OCI-LY1 (cell line): ENCODE data around the gene SCN5A.

ENCODE experiments used
- H2AFZ ChIP-seq: fragments of 200-600 bp; sonication (generic), shearing (Covaris generic); 2 replicates; pipeline ENCODE4 v1.6.0; 2014; ENCODE audit warnings: antibody characterized with exemption, mild to moderate bottlenecking, low read length
- H3F3A ChIP-seq: fragments of 200-600 bp; sonication (generic), shearing (Covaris generic); 2 replicates; pipeline ENCODE4 v1.6.0; 2014; ENCODE audit warnings: mild to moderate bottlenecking, antibody characterized with exemption, low read length, moderate library complexity; ENCODE audit not compliant: insufficient read depth
- H3K27ac ChIP-seq: fragments of 200-600 bp; sonication (generic); 2 replicates; pipeline ENCODE4 v1.5.1; 2014; ENCODE audit warnings: low read length, mixed run types, mild to moderate bottlenecking, low read depth; ENCODE audit not compliant: poor library complexity, severe bottlenecking
- H3K27me3 ChIP-seq: fragments of 200-600 bp; sonication (generic); 2 replicates; pipeline ENCODE4 v1.6.0; 2014; ENCODE audit warnings: antibody characterized with exemption, mild to moderate bottlenecking, low read length, moderate library complexity; ENCODE audit not compliant: insufficient read depth
- H3K36me3 ChIP-seq: fragments of 200-600 bp; sonication (generic); 2 replicates; pipeline ENCODE4 v1.6.1; 2014; ENCODE audit warnings: mild to moderate bottlenecking, antibody characterized with exemption, low read length, moderate library complexity, mixed read lengths; ENCODE audit not compliant: insufficient read depth
- H3K4me1 ChIP-seq: fragments of 200-600 bp; sonication (generic); 2 replicates; pipeline ENCODE4 v1.5.1; 2014; ENCODE audit warnings: mild to moderate bottlenecking, low read length, moderate library complexity; ENCODE audit not compliant: insufficient read depth, severe bottlenecking
- H3K4me2 ChIP-seq: fragments of 200-600 bp; sonication (generic), shearing (Covaris generic); 2 replicates; pipeline ENCODE4 v1.6.1; 2014; ENCODE audit warnings: low read length
- H3K4me3 ChIP-seq: fragments of 200-600 bp; sonication (generic); 2 replicates; pipeline ENCODE4 v1.5.1; 2014; ENCODE audit warnings: low read length, low read depth, mild to moderate bottlenecking, mixed read lengths; ENCODE audit not compliant: poor library complexity, severe bottlenecking
- H3K79me2 ChIP-seq: fragments of 200-600 bp; shearing (Covaris generic); 2 replicates; pipeline ENCODE4 v1.6.1; 2016; ENCODE audit warnings: mixed run types, low read length, mixed read lengths; ENCODE audit not compliant: insufficient read depth
- H3K9ac ChIP-seq: fragments of 200-600 bp; sonication (generic), shearing (Covaris generic); 2 replicates; pipeline ENCODE4 v1.6.1; 2014; ENCODE audit warnings: mild to moderate bottlenecking, low read length, mixed read lengths
- H3K9me2 ChIP-seq: fragments of 200-600 bp; sonication (generic), shearing (Covaris generic); 2 replicates; pipeline ENCODE4 v1.6.1; 2014; ENCODE audit warnings: low read depth, mild to moderate bottlenecking, low read length, mixed read lengths
- H3K9me3 ChIP-seq: fragments of 200-600 bp; shearing (Covaris generic); 2 replicates; pipeline ENCODE4 v1.6.1; 2014; ENCODE audit warnings: low read length, mixed read lengths
- H4K20me1 ChIP-seq: fragments of 200-600 bp; sonication (generic), shearing (Covaris generic); 2 replicates; pipeline ENCODE4 v1.6.0; 2016; ENCODE audit warnings: mild to moderate bottlenecking, low read length; ENCODE audit not compliant: insufficient read depth
- CTCF ChIP-seq: fragments of 200-600 bp; sonication (generic), shearing (Covaris generic); IDR thresholded peaks from 2 replicates; pipeline ENCODE4 v1.5.1; 2017; ENCODE audit warnings: mild to moderate bottlenecking, antibody characterized with exemption, low read length, moderate library complexity, mixed read lengths
- EZH2 ChIP-seq: fragments of 200-600 bp; sonication (generic), shearing (Covaris generic); IDR thresholded peaks from 2 replicates; pipeline ENCODE4 v1.8.0; 2017; ENCODE audit warnings: borderline replicate concordance, mixed run types, mild to moderate bottlenecking, antibody characterized with exemption, low read length, moderate library complexity, mixed read lengths

The SCN5A gene

DNA sequence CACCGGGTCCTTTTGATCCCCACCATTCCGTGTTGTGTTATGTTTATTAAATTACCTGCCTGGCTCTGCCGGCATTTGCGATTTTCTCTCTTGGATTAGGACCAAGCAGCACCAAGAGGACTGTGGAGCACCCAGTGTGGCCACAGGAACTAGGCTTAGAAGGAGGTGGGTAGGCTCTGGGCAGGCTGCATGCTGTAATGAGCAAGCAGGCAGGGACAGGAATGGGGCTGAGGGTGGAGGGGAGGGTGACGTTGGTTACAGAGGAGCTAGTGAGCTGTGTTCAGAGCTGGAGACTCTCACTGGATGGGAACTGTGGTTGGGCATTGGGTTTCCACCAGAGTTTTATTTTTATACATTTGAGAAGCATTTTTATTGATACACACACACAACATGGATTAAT, 7.9 kb upstream of the SCN5A start:
- Histone ChIP-seq H3K79me2 (no peaks in the 10 kb centered on the region), H2AFZ (no peak overlapping the region), H4K20me1 (no peaks in the 10 kb centered on the region), H3K27me3 (no peaks in the 10 kb centered on the region), H3K4me3 (no peak overlapping the region), H3F3A (no peaks in the 10 kb centered on the region), H3K4me2 (no peak overlapping the region), H3K27ac (no peak overlapping the region), H3K9me2 (no peaks in the 10 kb centered on the region), H3K9me3 (no peaks in the 10 kb centered on the region), H3K36me3 (no peaks in the 10 kb centered on the region), H3K4me1 (no peaks in the 10 kb centered on the region), H3K9ac (no peak overlapping the region)
- TF ChIP-seq EZH2 (no peak), CTCF (no peak)

GRCh38 chr3:38655708-38656300, 6.3 kb upstream of the SCN5A start:
- H3K4me1 ChIP-seq = no peaks in the 10 kb centered on the region
- no peak overlapping the region for H3K4me3 ChIP-seq
- no peaks in the 10 kb centered on the region for H3K27me3 ChIP-seq
- H3K79me2 ChIP-seq = no peaks in the 10 kb centered on the region
- no peak overlapping the region for H3K4me2 ChIP-seq
- no peak overlapping the region for H3K9ac ChIP-seq
- no peaks in the 10 kb centered on the region for H3F3A ChIP-seq
- no peaks in the 10 kb centered on the region for H3K9me3 ChIP-seq
- H3K9me2 ChIP-seq = no peaks in the 10 kb centered on the region
- no peaks in the 10 kb centered on the region for H4K20me1 ChIP-seq
- H2AFZ ChIP-seq = no peak overlapping the region
- no peaks in the 10 kb centered on the region for H3K36me3 ChIP-seq
- H3K27ac ChIP-seq = no peak overlapping the region
- TF ChIP-seq EZH2 (no peak), CTCF (peak; percentile 67)

DNA sequence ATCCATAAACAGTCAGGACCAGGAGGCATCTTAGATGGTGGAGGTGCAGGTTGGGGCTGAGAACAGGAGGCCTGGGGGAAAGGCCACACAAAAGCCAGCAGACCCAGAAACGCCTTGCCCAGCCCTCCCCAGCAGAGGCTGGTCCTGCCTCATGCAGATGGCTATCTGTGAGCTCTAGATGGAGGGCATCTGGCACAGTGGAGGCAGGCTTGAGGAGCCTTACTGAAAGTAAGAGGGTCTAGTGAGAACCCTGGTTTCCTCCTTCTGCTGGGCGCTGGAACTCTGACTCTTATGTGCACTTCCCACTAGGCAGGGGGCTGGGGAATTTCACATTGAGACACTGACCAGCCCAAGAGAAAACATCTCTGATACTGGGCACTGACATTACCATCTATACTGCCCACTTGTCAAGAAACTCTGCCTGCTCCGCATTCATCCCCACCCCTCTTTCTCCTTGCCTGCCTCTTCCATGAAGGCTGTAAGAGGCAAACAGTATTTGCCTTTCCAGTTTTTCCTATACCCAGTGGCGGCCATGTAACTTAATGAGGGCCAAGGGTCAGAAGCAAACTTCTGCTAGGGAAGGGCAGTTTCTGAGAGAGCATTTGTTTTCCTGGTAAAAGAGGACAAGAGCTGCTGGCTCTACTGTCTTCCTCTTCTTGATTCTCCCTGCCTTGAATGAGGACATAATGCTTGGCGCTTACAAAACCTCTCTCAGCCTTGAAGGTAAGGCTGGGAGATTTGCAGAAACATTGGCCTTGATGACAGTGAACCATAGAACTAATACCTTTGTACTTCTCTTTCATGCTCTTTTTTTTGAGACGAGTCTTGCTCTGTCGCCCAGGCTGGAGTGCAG, 4.4 kb upstream of the SCN5A start:
- H2AFZ ChIP-seq = no peak overlapping the region
- no peaks in the 10 kb centered on the region for H3K79me2 ChIP-seq
- H3K4me3 ChIP-seq = no peak overlapping the region
- H3K9me2 ChIP-seq = no peaks in the 10 kb centered on the region
- H3K27ac ChIP-seq = no peak overlapping the region
- H3K36me3 ChIP-seq = no peaks in the 10 kb centered on the region
- no peaks in the 10 kb centered on the region for H3K9me3 ChIP-seq
- TF ChIP-seq EZH2 (no peak), CTCF (no peak)
- no peaks in the 10 kb centered on the region for H3K27me3 ChIP-seq
- H3K4me1 ChIP-seq = peaks cover 8% of the 10 kb centered on the region
- no peak overlapping the region for H3K9ac ChIP-seq
- no peaks in the 10 kb centered on the region for H3F3A ChIP-seq
- no peak overlapping the region for H3K4me2 ChIP-seq
- no peaks in the 10 kb centered on the region for H4K20me1 ChIP-seq
